ENCODE results near the gene MVB12A. TPM values are rescaled to one million over a fixed set of nuclear protein-coding genes. Genes with fewer than 3 reads are reported as not detected.

MVB12A gene
- total and polyA plus RNA-seq, 2 of the 4 experiments (the other 2 are of a cell fraction), result 13.8 to 43.9 TPM

DNA sequence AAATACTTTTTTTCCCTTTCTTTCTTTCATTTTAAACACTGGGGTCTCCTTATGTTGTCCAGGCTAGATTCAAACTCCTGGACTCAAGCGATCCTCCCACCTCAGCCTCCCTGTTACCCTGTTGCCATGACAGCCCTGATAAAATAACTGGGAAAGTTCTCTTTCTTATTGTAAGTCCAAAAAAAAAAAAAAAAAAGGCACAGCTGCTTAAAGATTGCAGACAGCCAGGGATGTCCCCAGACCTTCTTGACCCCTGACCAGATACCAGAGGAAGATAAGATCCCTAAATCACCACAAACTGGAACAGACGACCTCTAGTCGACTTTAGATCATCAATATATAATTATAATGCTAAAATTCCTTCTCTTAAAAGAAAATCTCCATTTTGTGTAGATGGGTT is 1.1 kb upstream of the MVB12A start:
- Histone ChIP-seq H3K4me1 (ENCODE audit: control insufficient read depth, insufficient read depth, low read length) (peaks cover 4% of the 10 kb centered on the region; the same call in 1 of the 2 replicates), H3K9me3 (ENCODE audit: control insufficient read depth, insufficient read depth, low read length) (no peaks in the 10 kb centered on the region), H3K36me3 (ENCODE audit: control insufficient read depth, insufficient read depth, low read length) (peaks cover 2% of the 10 kb centered on the region; the same call in 1 of the 2 replicates), H3K4me2 (ENCODE audit: low read depth, low read length) (peak overlapping the region; percentile 71; the same call in 1 of the 2 replicates), H3K4me3 (ENCODE audit: insufficient read depth, low read depth, low read length) (no peak overlapping the region), H2BK15ac (ENCODE audit: low read depth, low read length) (no peak overlapping the region), H3K27me3 (ENCODE audit: control insufficient read depth, insufficient read depth, low read length) (0 out of 2 replicates have a peak, but pooled peaks cover 1% of the 10 kb centered on the region), H2BK120ac (ENCODE audit: low read depth, low read length) (no peak overlapping the region), H2BK5ac (ENCODE audit: low read depth, low read length, poor library complexity, severe bottlenecking) (no peak overlapping the region), H3K14ac (replicated peaks; ENCODE audit: low read depth, low read length) (no peak overlapping the region), H4K5ac (ENCODE audit: low read depth, low read length) (peak overlapping the region; percentile 69; the same call in 1 of the 2 replicates), H4K20me1 (ENCODE audit: insufficient read depth, low read length) (no peaks in the 10 kb centered on the region), H3K56ac (ENCODE audit: extremely low read depth, insufficient read depth, low read length) (no peak overlapping the region), H3K23ac (ENCODE audit: low read depth, low read length) (peak overlapping the region; percentile 30; the same call in 1 of the 2 replicates), H3K4ac (ENCODE audit: low read depth, low read length) (peak overlapping the region; percentile 60; the same call in 1 of the 2 replicates), H3K27ac (ENCODE audit: insufficient read depth, low read length) (no peak overlapping the region), H3K18ac (ENCODE audit: low read depth, low read length) (no peak overlapping the region), H2BK20ac (ENCODE audit: low read depth, low read length) (no peak overlapping the region), H2AFZ (replicated peaks; ENCODE audit: low read length, poor library complexity) (peak overlapping the region; percentile 99), H2AK9ac (replicated peaks; ENCODE audit: low read depth, low read length, poor library complexity) (peak overlapping the region; percentile 21), H3K9me1 (ENCODE audit: insufficient read depth, low read length) (peaks cover 7% of the 10 kb centered on the region; the same call in 1 of the 2 replicates), H4K8ac (ENCODE audit: low read depth in 2 of 2, low read length in 2 of 2) (peak overlapping the region; percentile 89 to 94), H3K9ac (ENCODE audit: low read depth, low read length) (no peak overlapping the region), H4K91ac (ENCODE audit: insufficient read depth, low read depth, low read length) (peak overlapping the region; percentile 53; the same call in 1 of the 2 replicates), H3K79me1 (ENCODE audit: low read depth in 1 of 2, low read length in 2 of 2) (peaks cover 5 to 12% of the 10 kb centered on the region in 2 experiments; a peak in 3 of 4 replicates), H2AK5ac (ENCODE audit: low read depth, low read length) (peak overlapping the region; percentile 65)
- ChIA-PET POLR2A (ENCODE audit: unreplicated experiment) (no interaction called here), CTCF (no interaction called here)
- DNase-seq, result no peak
- in situ Hi-C loops (cut with MboI; ENCODE audit: low sequenced_read_pairs) (no loop called here), dilution Hi-C loops (cut with HindIII; ENCODE audit: low sequenced_read_pairs, unreplicated experiment) (no loop called here), intact Hi-C loops (cut with micrococcal nuclease) (no loop called here)
- TF ChIP-seq RFX5 (IDR thresholded peaks at IDR 0.05; ENCODE audit: low read depth, low read length) (no peak), RAD21 (IDR thresholded peaks at IDR 0.05; ENCODE audit: low read length) (no peak), CEBPB (IDR thresholded peaks at IDR 0.05; ENCODE audit: low read depth, low read length) (no peak), RCOR1 (IDR thresholded peaks at IDR 0.05; ENCODE audit: insufficient replicate concordance, low read length) (no peak), CHD1 (IDR thresholded peaks at IDR 0.05; ENCODE audit: low read depth, low read length) (no peak), BHLHE40 (IDR thresholded peaks at IDR 0.05; ENCODE audit: low read depth, low read length) (no peak)
- TF ChIP-seq, protein P1, sequence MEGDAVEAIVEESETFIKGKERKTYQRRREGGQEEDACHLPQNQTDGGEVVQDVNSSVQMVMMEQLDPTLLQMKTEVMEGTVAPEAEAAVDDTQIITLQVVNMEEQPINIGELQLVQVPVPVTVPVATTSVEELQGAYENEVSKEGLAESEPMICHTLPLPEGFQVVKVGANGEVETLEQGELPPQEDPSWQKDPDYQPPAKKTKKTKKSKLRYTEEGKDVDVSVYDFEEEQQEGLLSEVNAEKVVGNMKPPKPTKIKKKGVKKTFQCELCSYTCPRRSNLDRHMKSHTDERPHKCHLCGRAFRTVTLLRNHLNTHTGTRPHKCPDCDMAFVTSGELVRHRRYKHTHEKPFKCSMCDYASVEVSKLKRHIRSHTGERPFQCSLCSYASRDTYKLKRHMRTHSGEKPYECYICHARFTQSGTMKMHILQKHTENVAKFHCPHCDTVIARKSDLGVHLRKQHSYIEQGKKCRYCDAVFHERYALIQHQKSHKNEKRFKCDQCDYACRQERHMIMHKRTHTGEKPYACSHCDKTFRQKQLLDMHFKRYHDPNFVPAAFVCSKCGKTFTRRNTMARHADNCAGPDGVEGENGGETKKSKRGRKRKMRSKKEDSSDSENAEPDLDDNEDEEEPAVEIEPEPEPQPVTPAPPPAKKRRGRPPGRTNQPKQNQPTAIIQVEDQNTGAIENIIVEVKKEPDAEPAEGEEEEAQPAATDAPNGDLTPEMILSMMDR (conservative IDR thresholded peaks at IDR 0.05; ENCODE audit: low read depth, low read length), result no peak
- TF ChIP-seq, protein P2, sequence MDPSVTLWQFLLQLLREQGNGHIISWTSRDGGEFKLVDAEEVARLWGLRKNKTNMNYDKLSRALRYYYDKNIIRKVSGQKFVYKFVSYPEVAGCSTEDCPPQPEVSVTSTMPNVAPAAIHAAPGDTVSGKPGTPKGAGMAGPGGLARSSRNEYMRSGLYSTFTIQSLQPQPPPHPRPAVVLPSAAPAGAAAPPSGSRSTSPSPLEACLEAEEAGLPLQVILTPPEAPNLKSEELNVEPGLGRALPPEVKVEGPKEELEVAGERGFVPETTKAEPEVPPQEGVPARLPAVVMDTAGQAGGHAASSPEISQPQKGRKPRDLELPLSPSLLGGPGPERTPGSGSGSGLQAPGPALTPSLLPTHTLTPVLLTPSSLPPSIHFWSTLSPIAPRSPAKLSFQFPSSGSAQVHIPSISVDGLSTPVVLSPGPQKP (IDR thresholded peaks at IDR 0.05; ENCODE audit: borderline replicate concordance, low read depth, low read length), result no peak
- TF ChIP-seq, protein P3, sequence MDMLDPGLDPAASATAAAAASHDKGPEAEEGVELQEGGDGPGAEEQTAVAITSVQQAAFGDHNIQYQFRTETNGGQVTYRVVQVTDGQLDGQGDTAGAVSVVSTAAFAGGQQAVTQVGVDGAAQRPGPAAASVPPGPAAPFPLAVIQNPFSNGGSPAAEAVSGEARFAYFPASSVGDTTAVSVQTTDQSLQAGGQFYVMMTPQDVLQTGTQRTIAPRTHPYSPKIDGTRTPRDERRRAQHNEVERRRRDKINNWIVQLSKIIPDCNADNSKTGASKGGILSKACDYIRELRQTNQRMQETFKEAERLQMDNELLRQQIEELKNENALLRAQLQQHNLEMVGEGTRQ (IDR thresholded peaks at IDR 0.05; ENCODE audit: low read depth, low read length), result no peak
- no TSS peak for BruUV-seq (replicated peaks)
- ATAC-seq (ENCODE audit: low read depth), result no peak
- no CpG with 5 or more reads among the region's 3 CpGs for WGBS, 2 experiments (ENCODE audit: extremely low coverage in 2 of 2, insufficient read length in 1 of 2)
